ENCODE data around the gene POPDC2. TPM values are rescaled to one million over a fixed set of nuclear protein-coding genes. Genes with fewer than 3 reads are reported as not detected.
A peak's percentile ranks its signal among the peaks of the same experiment; 100 is the strongest.

The POPDC2 gene
- total RNA-seq, 2 donors from 2014 or later: 1.3 to 26.3 TPM

DNA sequence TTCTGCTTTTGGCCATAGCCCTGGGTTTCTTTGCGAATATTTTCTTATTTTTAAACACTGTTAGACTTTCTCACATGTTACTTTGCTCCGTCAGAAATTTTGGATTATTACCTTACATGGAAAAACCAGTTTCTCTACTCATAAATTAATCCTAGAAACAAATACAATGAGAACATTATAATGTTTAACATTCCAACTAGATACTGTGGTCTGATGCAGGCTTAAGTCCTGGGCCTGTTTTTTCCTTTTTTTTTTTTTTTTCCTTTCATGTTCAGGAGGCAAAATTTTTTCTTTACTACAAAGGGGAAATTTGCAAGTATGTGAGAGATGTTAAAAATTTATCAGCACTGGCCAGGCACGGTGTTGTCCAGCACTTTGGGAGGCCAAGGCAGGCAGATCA is 28.9 kb downstream of the POPDC2 start:
- Histone ChIP-seq H3K9me3 (no peaks in the 10 kb centered on the region), H3K27ac (no peak overlapping the region), H3K9ac (ENCODE audit: low read depth in 2 of 2, low read length in 2 of 2) (no peak overlapping the region), H3K4me3 (no peak overlapping the region), H3K36me3 (no peaks in the 10 kb centered on the region), H3K27me3 (no peaks in the 10 kb centered on the region), H3K4me1 (no peaks in the 10 kb centered on the region)
- TF ChIP-seq CTCF (IDR thresholded peaks at IDR 0.05): no peak
- DNase-seq: no peak
- intact Hi-C loops (cut with DNase I): no loop called here

DNA sequence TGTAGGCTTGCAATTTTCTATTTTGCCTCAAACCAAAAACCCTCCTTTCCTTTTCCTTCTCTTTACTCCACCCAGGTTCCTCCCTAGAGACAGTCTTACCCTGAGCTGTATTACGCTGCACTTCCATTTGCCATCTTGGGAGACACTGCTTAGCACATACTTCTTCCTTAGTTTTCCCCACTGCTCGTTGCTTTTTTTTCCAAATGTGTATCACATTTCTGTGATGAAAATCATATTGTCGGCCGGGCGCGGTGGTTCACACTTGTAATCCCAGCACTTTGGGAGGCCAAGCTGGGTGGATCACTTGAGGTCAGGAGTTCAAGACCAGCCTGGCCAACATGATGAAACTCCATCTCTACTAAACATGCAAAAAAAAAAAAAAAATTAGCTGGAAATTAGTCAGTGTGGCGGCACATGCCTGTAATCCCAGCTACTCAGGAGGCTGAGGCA is 29.5 kb downstream of the POPDC2 start:
- H3K9me3 ChIP-seq: no peaks in the 10 kb centered on the region
- no peak for TF ChIP-seq CTCF (IDR thresholded peaks at IDR 0.05)
- peak overlapping the region; percentile 32 for H3K27ac ChIP-seq
- no peaks in the 10 kb centered on the region for H3K27me3 ChIP-seq
- no peak for DNase-seq
- H3K4me3 ChIP-seq: no peak overlapping the region
- no peaks in the 10 kb centered on the region for H3K36me3 ChIP-seq
- no peaks in the 10 kb centered on the region for H3K4me1 ChIP-seq
- no peak overlapping the region for H3K9ac ChIP-seq (ENCODE audit: low read depth in 2 of 2, low read length in 2 of 2)
- intact Hi-C loops (cut with DNase I): no loop called here

DNA sequence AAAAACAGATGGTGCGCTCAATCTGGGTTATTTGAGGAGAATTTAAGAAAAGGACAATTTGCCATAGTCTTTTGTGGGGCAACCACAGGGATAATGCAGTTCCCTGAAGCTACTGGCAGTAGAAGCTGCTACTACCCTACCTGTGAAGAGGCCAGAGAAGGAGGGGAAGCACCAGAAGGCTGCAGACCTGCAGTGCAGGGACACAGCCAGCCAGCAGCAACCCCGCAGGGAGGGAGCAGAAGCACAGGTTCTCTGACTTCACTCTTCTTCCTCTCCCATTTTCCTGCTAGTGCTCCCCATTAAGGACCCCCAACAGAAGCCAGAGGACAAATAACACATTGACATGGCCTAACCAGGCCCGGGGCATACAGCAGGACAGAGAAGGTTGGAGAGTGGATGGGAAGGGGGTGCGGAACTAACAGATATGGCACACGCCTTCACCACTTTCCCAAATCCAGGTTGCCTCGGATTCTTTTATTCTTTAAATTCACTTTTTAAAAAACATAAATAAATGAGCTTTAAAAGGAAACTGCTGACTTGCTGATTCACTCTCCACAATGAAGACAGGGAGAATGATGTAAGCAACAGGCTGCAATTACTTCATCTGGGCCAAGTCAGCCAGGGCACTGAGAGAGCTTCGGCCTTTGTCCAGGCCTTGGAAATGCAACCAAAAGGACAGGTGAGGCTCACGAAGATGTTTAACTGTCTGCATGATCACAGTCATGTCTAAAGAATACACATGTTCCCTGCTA is 30.1 kb downstream of the POPDC2 start:
- TF ChIP-seq CTCF (IDR thresholded peaks at IDR 0.05): no peak
- Histone ChIP-seq H3K4me1 (no peaks in the 10 kb centered on the region), H3K9ac (ENCODE audit: low read depth in 2 of 2, low read length in 2 of 2) (no peak overlapping the region), H3K27me3 (no peaks in the 10 kb centered on the region), H3K27ac (peak overlapping the region; percentile 32), H3K4me3 (no peak overlapping the region), H3K9me3 (no peaks in the 10 kb centered on the region), H3K36me3 (no peaks in the 10 kb centered on the region)
- intact Hi-C loops (cut with DNase I): no loop called here
- no peak for DNase-seq

- Histone ChIP-seq H3K9me3 (no peaks in the 10 kb centered on the region), H3K4me1 (no peaks in the 10 kb centered on the region), H3K27ac (no peak overlapping the region), H3K27me3 (no peaks in the 10 kb centered on the region), H3K9ac (ENCODE audit: low read depth in 2 of 2, low read length in 2 of 2) (no peak overlapping the region), H3K4me3 (no peak overlapping the region), H3K36me3 (no peaks in the 10 kb centered on the region)
- TF ChIP-seq CTCF (IDR thresholded peaks at IDR 0.05): no peak
- DNase-seq: no peak
- intact Hi-C loops (cut with DNase I): no loop called here
These were observed 31.5 kb downstream of the POPDC2 start for GRCh38 chr3:119628816-119629445.

DNA sequence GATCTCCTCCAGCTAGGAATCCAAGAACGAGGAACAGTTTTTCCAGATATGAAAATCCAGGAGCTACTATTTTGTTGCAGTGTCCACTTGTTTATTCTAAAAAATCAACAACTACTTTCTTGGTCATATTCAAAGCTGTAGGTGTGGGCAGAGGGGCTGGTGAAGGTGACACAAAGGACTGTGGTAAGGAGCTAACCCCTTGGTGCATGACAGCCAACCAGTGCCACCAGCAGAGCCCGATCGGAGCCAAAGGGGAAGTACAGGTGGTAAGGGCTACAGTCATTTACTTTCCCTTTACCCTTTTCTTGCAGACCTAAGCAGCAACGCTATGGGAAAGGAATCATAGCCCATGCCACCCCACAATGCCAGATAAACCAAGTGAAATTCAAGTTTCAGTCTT is 32.0 kb downstream of the POPDC2 start:
- no peaks in the 10 kb centered on the region for H3K27me3 ChIP-seq
- no peaks in the 10 kb centered on the region for H3K36me3 ChIP-seq
- H3K4me1 ChIP-seq: no peaks in the 10 kb centered on the region
- no peak overlapping the region for H3K4me3 ChIP-seq
- no peak overlapping the region for H3K27ac ChIP-seq
- intact Hi-C loops (cut with DNase I): no loop called here
- H3K9me3 ChIP-seq: no peaks in the 10 kb centered on the region
- no peak for DNase-seq
- no peak for TF ChIP-seq CTCF (IDR thresholded peaks at IDR 0.05)
- H3K9ac ChIP-seq (ENCODE audit: low read depth in 2 of 2, low read length in 2 of 2): no peak overlapping the region

Measured in colonic mucosa (tissue), 4 donors.